Measurements from ENCODE around the gene PCDHA1. TPM values are rescaled to one million over a fixed set of nuclear protein-coding genes. Genes with fewer than 3 reads are reported as not detected.
A peak's percentile ranks its signal among the peaks of the same experiment; 100 is the strongest.

Gene PCDHA1
- total and polyA plus RNA-seq, 9 of the 15 experiments (the other 6 are each of a cell fraction or from before 2014, with no cell fraction given): not detected

DNA sequence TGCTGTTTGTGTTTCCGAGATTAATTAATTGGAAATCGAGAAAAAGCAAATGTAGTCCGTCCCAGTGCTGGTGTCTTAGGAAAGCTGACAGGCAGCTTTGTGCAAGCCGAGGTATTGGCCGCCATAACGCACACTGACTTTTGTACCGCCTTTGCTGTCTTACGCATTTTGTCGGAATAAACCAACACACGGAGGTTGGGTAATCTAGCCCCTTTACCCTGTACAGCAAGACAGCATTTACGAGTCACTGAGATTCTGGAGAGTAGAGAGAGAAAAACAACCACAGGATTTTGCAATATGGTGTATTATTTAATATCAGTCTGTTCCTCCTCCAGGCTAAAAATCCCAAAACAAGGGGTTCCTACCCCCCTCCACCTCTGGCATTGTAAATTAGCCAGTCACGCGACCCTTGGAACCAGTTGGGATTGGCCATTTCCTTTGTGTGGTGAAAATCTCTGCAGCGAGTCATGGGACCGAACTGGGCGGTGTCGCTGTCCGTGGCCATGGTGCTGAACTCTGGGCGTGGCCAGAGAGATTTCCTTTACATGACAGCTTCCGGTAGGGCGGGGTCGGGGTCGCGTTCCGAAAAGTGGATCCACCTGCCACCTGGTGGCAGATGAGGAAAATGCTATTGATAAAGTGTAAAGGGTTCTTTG, 255.0 kb downstream of the PCDHA1 start (continued):
- TF ChIP-seq, protein P1, sequence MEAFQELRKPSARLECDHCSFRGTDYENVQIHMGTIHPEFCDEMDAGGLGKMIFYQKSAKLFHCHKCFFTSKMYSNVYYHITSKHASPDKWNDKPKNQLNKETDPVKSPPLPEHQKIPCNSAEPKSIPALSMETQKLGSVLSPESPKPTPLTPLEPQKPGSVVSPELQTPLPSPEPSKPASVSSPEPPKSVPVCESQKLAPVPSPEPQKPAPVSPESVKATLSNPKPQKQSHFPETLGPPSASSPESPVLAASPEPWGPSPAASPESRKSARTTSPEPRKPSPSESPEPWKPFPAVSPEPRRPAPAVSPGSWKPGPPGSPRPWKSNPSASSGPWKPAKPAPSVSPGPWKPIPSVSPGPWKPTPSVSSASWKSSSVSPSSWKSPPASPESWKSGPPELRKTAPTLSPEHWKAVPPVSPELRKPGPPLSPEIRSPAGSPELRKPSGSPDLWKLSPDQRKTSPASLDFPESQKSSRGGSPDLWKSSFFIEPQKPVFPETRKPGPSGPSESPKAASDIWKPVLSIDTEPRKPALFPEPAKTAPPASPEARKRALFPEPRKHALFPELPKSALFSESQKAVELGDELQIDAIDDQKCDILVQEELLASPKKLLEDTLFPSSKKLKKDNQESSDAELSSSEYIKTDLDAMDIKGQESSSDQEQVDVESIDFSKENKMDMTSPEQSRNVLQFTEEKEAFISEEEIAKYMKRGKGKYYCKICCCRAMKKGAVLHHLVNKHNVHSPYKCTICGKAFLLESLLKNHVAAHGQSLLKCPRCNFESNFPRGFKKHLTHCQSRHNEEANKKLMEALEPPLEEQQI (IDR thresholded peaks at IDR 0.05): peak; percentile 55; the same call in 1 of the 2 replicates
- TF ChIP-seq ZNF253 (CRISPR knock-in tag; conservative IDR thresholded peaks at IDR 0.05) (no peak), TEAD4 (IDR thresholded peaks at IDR 0.05; ENCODE audit: low read length) (no peak), TEAD4 (CRISPR knock-in tag; IDR thresholded peaks at IDR 0.05; ENCODE audit: borderline replicate concordance) (no peak), SRSF7 (optimal IDR thresholded peaks at IDR 0.05; ENCODE audit: low read depth, low read length) (no peak), ZNF707 (CRISPR knock-in tag; conservative IDR thresholded peaks at IDR 0.05) (no peak), ZNF780A (CRISPR knock-in tag; IDR thresholded peaks at IDR 0.05) (no peak), CGGBP1 (CRISPR knock-in tag; IDR thresholded peaks at IDR 0.05) (no peak), ERF (CRISPR knock-in tag; IDR thresholded peaks at IDR 0.05) (no peak), POLR2A (conservative IDR thresholded peaks at IDR 0.05) (no peak), STAT5A (IDR thresholded peaks at IDR 0.05; ENCODE audit: borderline replicate concordance, low read length) (no peak), ZNF184 (CRISPR knock-in tag; IDR thresholded peaks at IDR 0.05) (no peak), GABPB1 (CRISPR knock-in tag; IDR thresholded peaks at IDR 0.05) (peak; percentile 87), ZNF146 (CRISPR knock-in tag; IDR thresholded peaks at IDR 0.05; ENCODE audit: unreplicated experiment) (no peak), MYBL2 (IDR thresholded peaks at IDR 0.05; ENCODE audit: low read depth) (no peak), MYBL2 (CRISPR knock-in tag; IDR thresholded peaks at IDR 0.05; ENCODE audit: borderline replicate concordance) (no peak), ZNF561 (CRISPR knock-in tag; conservative IDR thresholded peaks at IDR 0.05) (no peak), NR2C2 (CRISPR knock-in tag; IDR thresholded peaks at IDR 0.05) (peak; percentile 61; the same call in 1 of the 2 replicates), NR2C2 (tag; IDR thresholded peaks at IDR 0.05) (no peak), IRF9 (tag; IDR thresholded peaks at IDR 0.05) (no peak), SNIP1 (IDR thresholded peaks at IDR 0.05; ENCODE audit: low read depth) (no peak), YY1 (IDR thresholded peaks at IDR 0.05; ENCODE audit: borderline replicate concordance in 1 of 3, control insufficient read depth in 1 of 3, extremely low read depth in 1 of 3, insufficient read depth in 3 of 3, insufficient read length in 1 of 3, insufficient replicate concordance in 2 of 3, low read depth in 1 of 3, low read length in 2 of 3) (no peak)
- TF ChIP-seq, protein P2, sequence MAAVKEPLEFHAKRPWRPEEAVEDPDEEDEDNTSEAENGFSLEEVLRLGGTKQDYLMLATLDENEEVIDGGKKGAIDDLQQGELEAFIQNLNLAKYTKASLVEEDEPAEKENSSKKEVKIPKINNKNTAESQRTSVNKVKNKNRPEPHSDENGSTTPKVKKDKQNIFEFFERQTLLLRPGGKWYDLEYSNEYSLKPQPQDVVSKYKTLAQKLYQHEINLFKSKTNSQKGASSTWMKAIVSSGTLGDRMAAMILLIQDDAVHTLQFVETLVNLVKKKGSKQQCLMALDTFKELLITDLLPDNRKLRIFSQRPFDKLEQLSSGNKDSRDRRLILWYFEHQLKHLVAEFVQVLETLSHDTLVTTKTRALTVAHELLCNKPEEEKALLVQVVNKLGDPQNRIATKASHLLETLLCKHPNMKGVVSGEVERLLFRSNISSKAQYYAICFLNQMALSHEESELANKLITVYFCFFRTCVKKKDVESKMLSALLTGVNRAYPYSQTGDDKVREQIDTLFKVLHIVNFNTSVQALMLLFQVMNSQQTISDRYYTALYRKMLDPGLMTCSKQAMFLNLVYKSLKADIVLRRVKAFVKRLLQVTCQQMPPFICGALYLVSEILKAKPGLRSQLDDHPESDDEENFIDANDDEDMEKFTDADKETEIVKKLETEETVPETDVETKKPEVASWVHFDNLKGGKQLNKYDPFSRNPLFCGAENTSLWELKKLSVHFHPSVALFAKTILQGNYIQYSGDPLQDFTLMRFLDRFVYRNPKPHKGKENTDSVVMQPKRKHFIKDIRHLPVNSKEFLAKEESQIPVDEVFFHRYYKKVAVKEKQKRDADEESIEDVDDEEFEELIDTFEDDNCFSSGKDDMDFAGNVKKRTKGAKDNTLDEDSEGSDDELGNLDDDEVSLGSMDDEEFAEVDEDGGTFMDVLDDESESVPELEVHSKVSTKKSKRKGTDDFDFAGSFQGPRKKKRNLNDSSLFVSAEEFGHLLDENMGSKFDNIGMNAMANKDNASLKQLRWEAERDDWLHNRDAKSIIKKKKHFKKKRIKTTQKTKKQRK (IDR thresholded peaks at IDR 0.05; ENCODE audit: borderline replicate concordance, low read depth, low read length): no peak

Measured in K562 (cell line).